Uterus (tissue), 2 donors: ENCODE measurements around the gene PROB1.

ENCODE experiments used
- POLR2A ChIP-seq, 2 donors: fragments of 450-650 bp; IDR thresholded peaks; one replicate each; pipeline ENCODE4 v1.6.1; 2016; ENCODE audit warnings: antibody characterized with exemption in 2 of 2, mild to moderate bottlenecking in 1 of 2, moderate library complexity in 1 of 2
- TF ChIP-seq, protein P1 (sequence below), 4 experiments: fragments of 200-600 bp in 2 of 4; fragments of 450-650 bp in 2 of 4; sonication (generic) in 2 of 4; IDR thresholded peaks; one replicate each; pipeline ENCODE4 v1.5.1; 2016 to 2019; ENCODE audit warnings: antibody characterized with exemption in 4 of 4, mild to moderate bottlenecking in 2 of 4, moderate library complexity in 1 of 4

DNA sequence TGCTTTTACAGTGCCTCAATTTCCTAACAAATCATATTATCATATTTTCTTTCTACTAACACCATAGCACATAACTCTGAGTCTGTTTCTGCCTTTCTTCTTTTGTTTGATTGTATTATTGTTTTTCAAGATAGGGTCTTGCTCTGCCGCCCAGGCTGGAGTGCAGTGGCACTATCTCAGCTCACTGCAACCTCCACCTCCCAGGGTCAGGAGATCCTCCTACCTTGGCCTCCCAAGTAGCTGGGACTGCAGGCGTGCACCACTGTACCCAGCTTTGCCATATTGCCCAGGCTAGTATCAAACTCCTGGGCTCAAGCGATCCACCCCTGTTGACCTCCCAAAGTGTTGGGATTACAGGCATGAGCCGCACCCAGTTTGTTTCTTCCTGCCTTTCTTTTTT lies 34.5 kb downstream of the PROB1 start:
- TF ChIP-seq, protein P1, sequence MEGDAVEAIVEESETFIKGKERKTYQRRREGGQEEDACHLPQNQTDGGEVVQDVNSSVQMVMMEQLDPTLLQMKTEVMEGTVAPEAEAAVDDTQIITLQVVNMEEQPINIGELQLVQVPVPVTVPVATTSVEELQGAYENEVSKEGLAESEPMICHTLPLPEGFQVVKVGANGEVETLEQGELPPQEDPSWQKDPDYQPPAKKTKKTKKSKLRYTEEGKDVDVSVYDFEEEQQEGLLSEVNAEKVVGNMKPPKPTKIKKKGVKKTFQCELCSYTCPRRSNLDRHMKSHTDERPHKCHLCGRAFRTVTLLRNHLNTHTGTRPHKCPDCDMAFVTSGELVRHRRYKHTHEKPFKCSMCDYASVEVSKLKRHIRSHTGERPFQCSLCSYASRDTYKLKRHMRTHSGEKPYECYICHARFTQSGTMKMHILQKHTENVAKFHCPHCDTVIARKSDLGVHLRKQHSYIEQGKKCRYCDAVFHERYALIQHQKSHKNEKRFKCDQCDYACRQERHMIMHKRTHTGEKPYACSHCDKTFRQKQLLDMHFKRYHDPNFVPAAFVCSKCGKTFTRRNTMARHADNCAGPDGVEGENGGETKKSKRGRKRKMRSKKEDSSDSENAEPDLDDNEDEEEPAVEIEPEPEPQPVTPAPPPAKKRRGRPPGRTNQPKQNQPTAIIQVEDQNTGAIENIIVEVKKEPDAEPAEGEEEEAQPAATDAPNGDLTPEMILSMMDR (IDR thresholded peaks at IDR 0.05): no peak
- no peak for TF ChIP-seq POLR2A (IDR thresholded peaks at IDR 0.05)
